Erythroblast (primary cell): Measurements from ENCODE around the gene PACC1.

Source experiments
- GATA1 ChIP-seq: IDR thresholded peaks from 2 replicates; pipeline ENCODE4 v1.6.1; 2011; ENCODE audit warnings: low read depth, mild to moderate bottlenecking, control low read depth, low read length, moderate library complexity
- POLR2A ChIP-seq: IDR thresholded peaks from 2 replicates; pipeline ENCODE4 v1.6.1; 2011; ENCODE audit warnings: mild to moderate bottlenecking, low read length

DNA sequence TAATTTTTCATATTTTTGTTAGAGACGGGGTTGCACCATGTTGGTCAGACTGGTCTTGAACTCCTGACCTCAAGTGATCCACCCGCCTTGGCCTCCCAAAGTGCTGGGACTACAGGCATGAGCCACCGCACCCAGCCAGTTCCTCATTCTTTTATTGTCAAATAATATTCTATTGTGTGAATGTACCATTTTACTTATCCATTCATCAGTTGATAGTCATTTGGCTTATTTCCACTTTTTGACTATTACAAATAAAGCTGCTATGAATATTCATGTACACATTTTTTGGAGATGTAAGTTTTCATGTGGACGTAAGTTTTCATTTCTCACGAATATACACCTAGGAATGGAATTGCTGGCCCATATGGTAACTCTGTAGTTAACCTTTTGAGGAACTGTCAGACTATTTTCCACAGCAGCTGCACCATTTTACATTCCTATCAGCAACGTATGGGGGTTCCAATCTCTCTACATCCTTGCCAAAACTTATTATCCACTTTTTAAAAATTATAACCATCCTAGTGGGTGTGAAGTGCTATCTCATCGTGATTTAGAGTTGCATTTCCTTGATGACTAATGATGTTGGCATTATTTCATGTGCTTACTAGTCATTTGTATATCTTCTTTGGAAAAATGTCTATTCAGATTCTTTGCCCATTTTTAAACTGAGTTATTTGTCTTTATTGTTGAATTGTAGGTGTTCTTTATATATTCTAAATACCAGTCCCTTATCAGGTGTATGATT, 12.7 kb downstream of the PACC1 start:
- TF ChIP-seq POLR2A = no peak
- TF ChIP-seq GATA1 = no peak
